Fibroblast of villous mesenchyme (primary cell): ENCODE measurements around the gene RTEL1. TPM values are rescaled to one million over a fixed set of nuclear protein-coding genes. Genes with fewer than 3 reads are reported as not detected.
"Not testable (repeated sequence)": the region's sequence is repeated elsewhere in the genome, so short reads cannot be mapped to it uniquely, and the experiment has no call there.

Experiments
- DNase-seq: peaks from one replicate; pipeline ENCODE4 v3.0.0-alpha.2; 2010; ENCODE audit warnings: low read depth
- H3K4me3 ChIP-seq: 2 replicates; pipeline ENCODE4 v1.5.1; 2011; ENCODE audit warnings: low read depth, mild to moderate bottlenecking, low read length
- total RNA-seq: library from RNA; depleted of rRNA; stranded (reverse); fragments of >200 nt; gene quantifications from 2 replicates; pipeline ENCODE4 v1.2.3, GENCODE V29; 2012
- TF ChIP-seq, protein P1 (sequence below): IDR thresholded peaks from 2 replicates; pipeline ENCODE4 v1.5.1; 2012; ENCODE audit warnings: low read depth, mild to moderate bottlenecking, low read length; ENCODE audit not compliant: insufficient read depth

RTEL1 gene
- total RNA-seq, 1 donor: 11.7 TPM

DNA sequence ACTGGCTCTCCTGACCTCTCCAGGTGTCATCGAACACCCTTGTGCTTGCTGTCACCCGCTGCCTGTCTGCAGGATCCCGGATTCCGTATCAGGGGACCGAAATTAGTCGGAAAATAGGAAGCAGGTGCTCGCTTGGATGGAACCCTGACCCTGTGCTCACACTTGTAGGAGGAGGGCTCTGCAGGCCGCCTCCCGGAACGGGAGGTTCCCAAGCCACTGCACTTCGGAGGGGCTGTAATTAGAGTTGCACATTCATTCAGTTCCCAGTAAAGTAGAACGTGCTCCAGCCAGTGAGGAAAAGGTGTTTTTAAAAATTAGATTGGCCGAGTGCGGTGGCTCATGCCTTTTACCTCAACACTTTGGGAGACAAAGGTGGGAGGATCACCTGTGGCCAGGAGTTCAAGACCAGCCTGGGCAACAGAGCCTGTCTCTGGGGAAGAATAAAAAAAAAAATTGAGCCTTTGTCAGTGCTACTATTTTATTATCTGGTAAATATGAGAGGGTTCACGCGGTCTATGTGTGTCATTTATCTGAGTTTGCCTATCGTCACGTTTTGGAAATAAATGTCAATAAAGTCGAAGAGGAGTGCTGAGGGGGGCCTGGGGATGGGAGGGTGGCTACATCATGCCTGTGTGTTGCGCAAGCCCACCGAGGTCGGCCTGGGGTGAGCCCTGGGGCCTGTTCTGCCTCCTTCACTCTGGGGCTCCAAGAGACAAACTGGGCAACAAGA is 29.7 kb upstream of the RTEL1 start:
- H3K4me3 ChIP-seq: peak overlapping the region; percentile 85
- TF ChIP-seq, protein P1, sequence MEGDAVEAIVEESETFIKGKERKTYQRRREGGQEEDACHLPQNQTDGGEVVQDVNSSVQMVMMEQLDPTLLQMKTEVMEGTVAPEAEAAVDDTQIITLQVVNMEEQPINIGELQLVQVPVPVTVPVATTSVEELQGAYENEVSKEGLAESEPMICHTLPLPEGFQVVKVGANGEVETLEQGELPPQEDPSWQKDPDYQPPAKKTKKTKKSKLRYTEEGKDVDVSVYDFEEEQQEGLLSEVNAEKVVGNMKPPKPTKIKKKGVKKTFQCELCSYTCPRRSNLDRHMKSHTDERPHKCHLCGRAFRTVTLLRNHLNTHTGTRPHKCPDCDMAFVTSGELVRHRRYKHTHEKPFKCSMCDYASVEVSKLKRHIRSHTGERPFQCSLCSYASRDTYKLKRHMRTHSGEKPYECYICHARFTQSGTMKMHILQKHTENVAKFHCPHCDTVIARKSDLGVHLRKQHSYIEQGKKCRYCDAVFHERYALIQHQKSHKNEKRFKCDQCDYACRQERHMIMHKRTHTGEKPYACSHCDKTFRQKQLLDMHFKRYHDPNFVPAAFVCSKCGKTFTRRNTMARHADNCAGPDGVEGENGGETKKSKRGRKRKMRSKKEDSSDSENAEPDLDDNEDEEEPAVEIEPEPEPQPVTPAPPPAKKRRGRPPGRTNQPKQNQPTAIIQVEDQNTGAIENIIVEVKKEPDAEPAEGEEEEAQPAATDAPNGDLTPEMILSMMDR: no peak
- DNase-seq: peak; percentile 80

DNA sequence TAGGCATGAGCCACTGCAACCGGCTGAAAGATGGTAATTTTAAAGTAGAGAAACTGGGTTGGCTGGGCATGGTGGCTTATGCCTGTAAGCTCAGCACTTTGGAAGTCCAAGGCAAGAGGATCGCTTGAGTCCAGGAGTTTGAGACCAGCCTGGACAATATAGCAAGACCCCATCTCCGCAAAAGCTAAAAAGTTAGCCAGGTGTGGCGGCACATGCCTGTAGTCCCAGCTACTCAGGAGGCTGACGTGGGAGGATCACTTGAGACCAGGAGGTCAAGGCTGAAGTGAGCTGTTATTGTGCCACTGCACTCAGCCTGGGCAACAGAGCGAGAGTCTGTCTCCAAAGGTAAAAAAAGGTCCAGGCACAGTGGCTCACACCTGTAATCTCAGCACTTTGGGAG is 27.2 kb upstream of the RTEL1 start:
- not testable (repeated sequence) for DNase-seq, H3K4me3 ChIP-seq

DNA sequence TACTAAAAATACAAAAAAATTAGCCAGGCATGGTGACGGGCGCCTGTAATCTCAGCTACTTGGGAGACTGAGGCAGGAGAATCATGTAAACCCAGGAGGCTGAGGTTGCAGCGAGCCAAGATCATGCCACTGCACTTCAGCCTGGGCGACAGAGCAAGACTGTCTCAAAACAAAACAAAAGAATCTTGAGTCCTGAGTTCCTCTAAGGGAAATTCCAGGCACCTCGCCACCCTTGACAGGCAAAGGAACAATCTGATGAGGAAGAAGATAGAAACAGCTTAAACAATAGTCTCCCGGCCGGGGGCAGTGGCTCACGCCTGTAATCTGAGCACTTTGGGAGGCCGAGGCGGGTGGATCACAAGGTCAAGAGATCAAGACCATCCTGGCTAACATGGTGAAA is 26.7 kb upstream of the RTEL1 start:
- not testable (repeated sequence) for DNase-seq, H3K4me3 ChIP-seq

DNA sequence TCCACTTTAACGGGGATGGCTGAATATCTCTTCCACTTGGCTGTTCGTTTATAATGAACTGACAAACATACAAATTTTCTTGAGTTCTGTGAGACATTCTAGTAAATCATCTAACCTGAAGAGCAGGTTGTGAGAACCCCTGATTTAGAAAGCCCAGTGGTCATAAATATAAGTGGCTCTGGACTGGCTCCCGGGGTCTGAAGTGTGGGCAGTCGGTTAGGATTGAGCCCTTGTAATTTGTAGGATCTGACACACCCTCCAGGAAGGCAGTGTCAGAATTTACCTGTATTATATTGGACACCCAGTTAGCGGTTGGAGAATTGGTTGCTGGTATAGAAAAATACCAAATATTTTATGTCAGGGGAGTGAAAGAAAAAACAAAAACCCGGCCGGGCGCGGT is 24.4 kb upstream of the RTEL1 start:
- H3K4me3 ChIP-seq: no peak overlapping the region
- DNase-seq: no peak
- TF ChIP-seq, protein P1: no peak

- no peak overlapping the region for H3K4me3 ChIP-seq
- TF ChIP-seq, protein P1: no peak
- DNase-seq: no peak
Measured at GRCh38 chr20:63635431-63636141, 22.5 kb upstream of the RTEL1 start.

- TF ChIP-seq, protein P1: no peak
- H3K4me3 ChIP-seq: no peak overlapping the region
- no peak for DNase-seq
Measured at GRCh38 chr20:63636752-63637628, 21.1 kb upstream of the RTEL1 start.

- no peak overlapping the region for H3K4me3 ChIP-seq
- no peak for DNase-seq
- TF ChIP-seq, protein P1: no peak
Measured at GRCh38 chr20:63639093-63639975, 18.8 kb upstream of the RTEL1 start.
